ENCODE measurements around the gene KIF6. TPM values are rescaled to one million over a fixed set of nuclear protein-coding genes. Genes with fewer than 3 reads are reported as not detected.

KIF6 gene
- total RNA-seq, 1 experiment from 2014 or later, result not detected

DNA sequence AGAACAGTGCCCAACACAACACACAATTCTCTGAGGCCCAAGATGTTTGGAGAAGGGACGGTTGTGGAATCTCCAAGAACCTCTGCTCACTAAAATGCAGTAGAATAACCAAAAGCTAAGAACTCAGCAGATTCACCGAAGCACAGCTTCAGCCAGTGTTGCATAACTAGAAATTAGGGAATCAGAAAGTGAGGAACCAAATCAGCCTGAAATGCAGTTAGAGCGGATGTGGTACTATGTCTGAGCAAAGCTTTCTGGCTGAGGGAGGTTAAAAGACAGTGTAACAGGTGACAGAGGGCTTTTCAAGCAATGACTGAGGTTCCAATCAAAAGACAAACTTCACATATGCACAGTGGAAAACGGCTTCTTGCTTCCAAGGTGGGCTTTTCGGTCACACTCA is 204.8 kb downstream of the KIF6 start:
- Histone ChIP-seq H3K4me1 (ENCODE audit: control insufficient read depth, insufficient read depth, low read length) (no peaks in the 10 kb centered on the region), H3K27ac (ENCODE audit: low read length) (no peak overlapping the region), H3K36me3 (ENCODE audit: control insufficient read depth, insufficient read depth, low read length) (no peaks in the 10 kb centered on the region), H3K9me3 (ENCODE audit: control insufficient read depth, insufficient read depth, low read depth, low read length) (no peaks in the 10 kb centered on the region), H3K4me3 (ENCODE audit: low read depth in 2 of 2, low read length in 2 of 2) (no peak overlapping the region), H3K27me3 (ENCODE audit: control insufficient read depth, insufficient read depth, low read length) (no peaks in the 10 kb centered on the region)
- ChIA-PET POLR2A (no interaction called here), CTCF (no interaction called here)
- ATAC-seq, result no peak
- intact Hi-C loops (cut with micrococcal nuclease; ENCODE audit: unreplicated experiment) (no loop called here), in situ Hi-C loops (cut with HindIII; ENCODE audit: low pct_unique_long_range_greater_than_20kb, low sequenced_read_pairs) (no loop called here)
- no peak for DNase-seq (ENCODE audit: low read depth, low spot score)
- no TSS peak for BruUV-seq (replicated peaks)
- TF ChIP-seq SIN3A (IDR thresholded peaks at IDR 0.05; ENCODE audit: borderline replicate concordance, insufficient read depth, low read depth, low read length), result no peak
- TF ChIP-seq POLR2AphosphoS5 (IDR thresholded peaks at IDR 0.05; ENCODE audit: low read depth, low read length), result no peak

DNA sequence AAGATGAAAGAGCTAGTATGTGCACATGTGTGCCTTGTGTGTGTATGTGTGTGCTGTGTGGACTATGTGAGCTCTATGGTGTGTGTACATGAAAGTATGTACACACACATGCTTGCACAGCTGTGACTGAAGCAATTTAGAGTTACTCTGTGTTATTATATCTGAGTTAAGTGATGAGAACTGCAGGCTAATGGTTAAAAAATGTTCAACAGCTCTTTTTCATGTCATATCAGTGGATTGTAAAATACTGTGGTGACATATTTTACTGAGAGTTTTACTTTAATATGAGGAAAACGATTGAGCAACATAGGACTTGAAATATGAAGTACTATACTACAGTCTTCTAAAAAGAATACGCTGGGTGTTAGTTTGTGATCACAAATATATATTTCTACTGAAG is 207.0 kb downstream of the KIF6 start:
- ChIA-PET POLR2A (no interaction called here), CTCF (no interaction called here)
- no peaks in the 10 kb centered on the region for H3K4me1 ChIP-seq (ENCODE audit: control insufficient read depth, insufficient read depth, low read length)
- in situ Hi-C loops (cut with HindIII; ENCODE audit: low pct_unique_long_range_greater_than_20kb, low sequenced_read_pairs), result no loop called here
- intact Hi-C loops (cut with micrococcal nuclease; ENCODE audit: unreplicated experiment), result no loop called here
- no TSS peak for BruUV-seq (replicated peaks)
- H3K36me3 ChIP-seq (ENCODE audit: control insufficient read depth, insufficient read depth, low read length), result no peaks in the 10 kb centered on the region
- DNase-seq (ENCODE audit: low read depth, low spot score) (no peak), ATAC-seq (no peak)
- H3K27me3 ChIP-seq (ENCODE audit: control insufficient read depth, insufficient read depth, low read length), result no peaks in the 10 kb centered on the region
- no peak overlapping the region for H3K27ac ChIP-seq (ENCODE audit: low read length)
- TF ChIP-seq POLR2AphosphoS5 (IDR thresholded peaks at IDR 0.05; ENCODE audit: low read depth, low read length), result no peak
- TF ChIP-seq, protein P1, sequence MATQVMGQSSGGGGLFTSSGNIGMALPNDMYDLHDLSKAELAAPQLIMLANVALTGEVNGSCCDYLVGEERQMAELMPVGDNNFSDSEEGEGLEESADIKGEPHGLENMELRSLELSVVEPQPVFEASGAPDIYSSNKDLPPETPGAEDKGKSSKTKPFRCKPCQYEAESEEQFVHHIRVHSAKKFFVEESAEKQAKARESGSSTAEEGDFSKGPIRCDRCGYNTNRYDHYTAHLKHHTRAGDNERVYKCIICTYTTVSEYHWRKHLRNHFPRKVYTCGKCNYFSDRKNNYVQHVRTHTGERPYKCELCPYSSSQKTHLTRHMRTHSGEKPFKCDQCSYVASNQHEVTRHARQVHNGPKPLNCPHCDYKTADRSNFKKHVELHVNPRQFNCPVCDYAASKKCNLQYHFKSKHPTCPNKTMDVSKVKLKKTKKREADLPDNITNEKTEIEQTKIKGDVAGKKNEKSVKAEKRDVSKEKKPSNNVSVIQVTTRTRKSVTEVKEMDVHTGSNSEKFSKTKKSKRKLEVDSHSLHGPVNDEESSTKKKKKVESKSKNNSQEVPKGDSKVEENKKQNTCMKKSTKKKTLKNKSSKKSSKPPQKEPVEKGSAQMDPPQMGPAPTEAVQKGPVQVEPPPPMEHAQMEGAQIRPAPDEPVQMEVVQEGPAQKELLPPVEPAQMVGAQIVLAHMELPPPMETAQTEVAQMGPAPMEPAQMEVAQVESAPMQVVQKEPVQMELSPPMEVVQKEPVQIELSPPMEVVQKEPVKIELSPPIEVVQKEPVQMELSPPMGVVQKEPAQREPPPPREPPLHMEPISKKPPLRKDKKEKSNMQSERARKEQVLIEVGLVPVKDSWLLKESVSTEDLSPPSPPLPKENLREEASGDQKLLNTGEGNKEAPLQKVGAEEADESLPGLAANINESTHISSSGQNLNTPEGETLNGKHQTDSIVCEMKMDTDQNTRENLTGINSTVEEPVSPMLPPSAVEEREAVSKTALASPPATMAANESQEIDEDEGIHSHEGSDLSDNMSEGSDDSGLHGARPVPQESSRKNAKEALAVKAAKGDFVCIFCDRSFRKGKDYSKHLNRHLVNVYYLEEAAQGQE (IDR thresholded peaks at IDR 0.05; ENCODE audit: insufficient read depth in 1 of 2, low read depth in 2 of 2, low read length in 1 of 2), result no peak
- no peak for TF ChIP-seq SIN3A (IDR thresholded peaks at IDR 0.05; ENCODE audit: borderline replicate concordance, insufficient read depth, low read depth, low read length)
- TF ChIP-seq TCF7L2 (IDR thresholded peaks at IDR 0.05; ENCODE audit: low read depth, low read length), result no peak
- TF ChIP-seq, protein P2, sequence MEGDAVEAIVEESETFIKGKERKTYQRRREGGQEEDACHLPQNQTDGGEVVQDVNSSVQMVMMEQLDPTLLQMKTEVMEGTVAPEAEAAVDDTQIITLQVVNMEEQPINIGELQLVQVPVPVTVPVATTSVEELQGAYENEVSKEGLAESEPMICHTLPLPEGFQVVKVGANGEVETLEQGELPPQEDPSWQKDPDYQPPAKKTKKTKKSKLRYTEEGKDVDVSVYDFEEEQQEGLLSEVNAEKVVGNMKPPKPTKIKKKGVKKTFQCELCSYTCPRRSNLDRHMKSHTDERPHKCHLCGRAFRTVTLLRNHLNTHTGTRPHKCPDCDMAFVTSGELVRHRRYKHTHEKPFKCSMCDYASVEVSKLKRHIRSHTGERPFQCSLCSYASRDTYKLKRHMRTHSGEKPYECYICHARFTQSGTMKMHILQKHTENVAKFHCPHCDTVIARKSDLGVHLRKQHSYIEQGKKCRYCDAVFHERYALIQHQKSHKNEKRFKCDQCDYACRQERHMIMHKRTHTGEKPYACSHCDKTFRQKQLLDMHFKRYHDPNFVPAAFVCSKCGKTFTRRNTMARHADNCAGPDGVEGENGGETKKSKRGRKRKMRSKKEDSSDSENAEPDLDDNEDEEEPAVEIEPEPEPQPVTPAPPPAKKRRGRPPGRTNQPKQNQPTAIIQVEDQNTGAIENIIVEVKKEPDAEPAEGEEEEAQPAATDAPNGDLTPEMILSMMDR (IDR thresholded peaks at IDR 0.05), result no peak
- H3K9me3 ChIP-seq (ENCODE audit: control insufficient read depth, insufficient read depth, low read depth, low read length), result no peaks in the 10 kb centered on the region
- H3K4me3 ChIP-seq (ENCODE audit: low read depth in 2 of 2, low read length in 2 of 2), result no peak overlapping the region

DNA sequence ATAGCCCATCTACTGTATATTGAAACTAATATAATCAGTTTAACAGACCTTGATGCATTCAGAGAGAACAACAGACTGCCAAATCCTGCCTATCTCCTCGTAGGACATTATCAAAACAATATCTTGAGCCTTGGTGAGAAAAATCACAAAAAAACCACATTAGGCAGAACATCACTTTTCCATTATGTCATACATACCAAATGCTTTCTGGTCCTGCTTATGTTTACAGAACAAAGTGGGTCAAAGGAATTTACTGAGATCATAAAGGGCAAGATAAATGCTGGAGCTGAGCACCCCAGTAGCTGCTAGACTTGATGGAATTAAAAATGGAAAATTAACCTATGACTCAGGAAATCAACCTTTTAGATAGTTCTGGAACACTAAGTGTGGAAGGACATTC is 207.5 kb downstream of the KIF6 start:
- ATAC-seq (no peak), DNase-seq (ENCODE audit: low read depth, low spot score) (no peak)
- intact Hi-C loops (cut with micrococcal nuclease; ENCODE audit: unreplicated experiment), result no loop called here
- H3K36me3 ChIP-seq (ENCODE audit: control insufficient read depth, insufficient read depth, low read length), result no peaks in the 10 kb centered on the region
- H3K9me3 ChIP-seq (ENCODE audit: control insufficient read depth, insufficient read depth, low read depth, low read length), result no peaks in the 10 kb centered on the region
- no peaks in the 10 kb centered on the region for H3K27me3 ChIP-seq (ENCODE audit: control insufficient read depth, insufficient read depth, low read length)
- POLR2A ChIA-PET, result no interaction called here
- H3K27ac ChIP-seq (ENCODE audit: low read length), result no peak overlapping the region
- no peaks in the 10 kb centered on the region for H3K4me1 ChIP-seq (ENCODE audit: control insufficient read depth, insufficient read depth, low read length)
- in situ Hi-C loops (cut with HindIII; ENCODE audit: low pct_unique_long_range_greater_than_20kb, low sequenced_read_pairs), result no loop called here
- CTCF ChIA-PET, result no interaction called here
- TF ChIP-seq TCF7L2 (IDR thresholded peaks at IDR 0.05; ENCODE audit: low read depth, low read length), result no peak
- TF ChIP-seq POLR2AphosphoS5 (IDR thresholded peaks at IDR 0.05; ENCODE audit: low read depth, low read length), result no peak
- TF ChIP-seq SIN3A (IDR thresholded peaks at IDR 0.05; ENCODE audit: borderline replicate concordance, insufficient read depth, low read depth, low read length), result no peak
- TF ChIP-seq, protein P1 (IDR thresholded peaks at IDR 0.05; ENCODE audit: insufficient read depth in 1 of 2, low read depth in 2 of 2, low read length in 1 of 2), result no peak
- H3K4me3 ChIP-seq (ENCODE audit: low read depth in 2 of 2, low read length in 2 of 2), result no peak overlapping the region
- BruUV-seq (replicated peaks), result no TSS peak

Measured in Panc1 (cell line).